SU-DHL-6 (cell line): ENCODE data around the gene MNX1.

Experiments
- EZH2phosphoT487 ChIP-seq: fragments of 200-600 bp; sonication (generic), shearing (Covaris generic); conservative IDR thresholded peaks from 2 replicates; pipeline ENCODE4 v1.6.1; 2018; ENCODE audit warnings: mild to moderate bottlenecking, antibody characterized with exemption, low read length, moderate library complexity, mixed read lengths
- TF ChIP-seq, protein P1 (sequence below): fragments of 200-600 bp; sonication (generic); IDR thresholded peaks from one replicate; pipeline ENCODE4 v1.5.1; 2017; ENCODE audit warnings: antibody characterized with exemption, mild to moderate bottlenecking, low read length, moderate library complexity; ENCODE audit not compliant: insufficient read depth, poor library complexity, severe bottlenecking

DNA sequence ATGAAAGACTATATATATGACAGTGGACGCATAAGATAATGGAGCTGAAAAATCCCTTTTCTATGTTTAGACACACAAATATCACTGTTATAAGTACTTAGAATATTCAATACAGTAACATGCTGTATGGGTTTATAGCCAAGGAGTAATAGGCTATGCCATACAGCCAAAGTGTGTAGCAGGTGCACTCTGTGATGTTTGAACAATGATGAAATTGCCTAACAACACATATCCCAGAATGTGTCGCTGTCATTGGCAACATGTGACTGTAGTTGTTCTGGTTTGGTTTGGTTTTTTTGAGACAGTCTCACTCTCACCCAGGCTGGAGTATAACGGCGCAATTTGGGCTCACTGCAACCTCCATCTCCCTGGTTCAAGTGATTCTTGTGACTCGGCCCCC, 34.8 kb downstream of the MNX1 start:
- TF ChIP-seq, protein P1, sequence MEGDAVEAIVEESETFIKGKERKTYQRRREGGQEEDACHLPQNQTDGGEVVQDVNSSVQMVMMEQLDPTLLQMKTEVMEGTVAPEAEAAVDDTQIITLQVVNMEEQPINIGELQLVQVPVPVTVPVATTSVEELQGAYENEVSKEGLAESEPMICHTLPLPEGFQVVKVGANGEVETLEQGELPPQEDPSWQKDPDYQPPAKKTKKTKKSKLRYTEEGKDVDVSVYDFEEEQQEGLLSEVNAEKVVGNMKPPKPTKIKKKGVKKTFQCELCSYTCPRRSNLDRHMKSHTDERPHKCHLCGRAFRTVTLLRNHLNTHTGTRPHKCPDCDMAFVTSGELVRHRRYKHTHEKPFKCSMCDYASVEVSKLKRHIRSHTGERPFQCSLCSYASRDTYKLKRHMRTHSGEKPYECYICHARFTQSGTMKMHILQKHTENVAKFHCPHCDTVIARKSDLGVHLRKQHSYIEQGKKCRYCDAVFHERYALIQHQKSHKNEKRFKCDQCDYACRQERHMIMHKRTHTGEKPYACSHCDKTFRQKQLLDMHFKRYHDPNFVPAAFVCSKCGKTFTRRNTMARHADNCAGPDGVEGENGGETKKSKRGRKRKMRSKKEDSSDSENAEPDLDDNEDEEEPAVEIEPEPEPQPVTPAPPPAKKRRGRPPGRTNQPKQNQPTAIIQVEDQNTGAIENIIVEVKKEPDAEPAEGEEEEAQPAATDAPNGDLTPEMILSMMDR: no peak
- no peak for TF ChIP-seq EZH2phosphoT487
